ENCODE results near the gene CLCNKA.

Gene CLCNKA

GRCh38 chr1:16082283-16083038 is 60.6 kb downstream of the CLCNKA start:
- DNase-seq, result no peak

DNA sequence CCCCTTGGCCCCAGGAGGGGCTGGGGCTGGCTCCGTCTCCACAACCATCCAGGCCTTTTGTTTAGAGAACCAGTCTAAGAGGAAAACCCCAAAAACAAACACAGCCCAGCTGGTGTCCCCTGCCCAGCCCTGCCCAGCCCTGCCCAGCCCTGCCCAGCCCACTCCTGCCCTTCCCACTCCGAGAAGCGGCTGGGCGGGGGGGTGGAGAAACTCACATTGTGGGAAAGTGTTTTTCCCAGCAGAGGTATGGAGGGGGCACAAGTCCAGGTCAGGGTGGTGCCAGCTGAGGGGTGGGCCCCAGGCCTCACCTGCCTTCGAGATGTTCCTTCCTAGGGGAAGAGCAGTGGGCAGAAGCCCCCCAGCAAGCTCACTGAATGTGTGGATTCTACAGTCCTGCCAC is 61.6 kb downstream of the CLCNKA start:
- no peak for DNase-seq
